B cell (primary cell): Measurements from ENCODE around the gene DLG2.

ENCODE experiments used
- CTCF ChIP-seq: fragments of 200-600 bp; IDR thresholded peaks from one replicate; pipeline ENCODE4 v1.8.0; 2022; ENCODE audit warnings: antibody characterized with exemption, mild to moderate bottlenecking
- EZH2 ChIP-seq: IDR thresholded peaks from 2 replicates; pipeline ENCODE4 v1.6.1; 2012; ENCODE audit warnings: borderline replicate concordance, low read depth, mild to moderate bottlenecking, moderate library complexity, low read length; ENCODE audit not compliant: insufficient read depth, poor library complexity, severe bottlenecking

- TF ChIP-seq CTCF = no peak
- TF ChIP-seq EZH2 = no peak
Measured at GRCh38 chr11:83791557-83791956, 1835.6 kb downstream of the DLG2 start.
